OCI-LY3 (cell line): ENCODE data around the gene ATOH8.
"Not testable (repeated sequence)": the region's sequence is repeated elsewhere in the genome, so short reads cannot be mapped to it uniquely, and the experiment has no call there.

ENCODE experiments used
- H2AFZ ChIP-seq: fragments of 200-600, 300-600 bp; shearing (Covaris generic); 2 replicates; pipeline ENCODE4 v1.6.0; 2014; ENCODE audit warnings: antibody characterized with exemption, low read depth, low read length
- H3K27ac ChIP-seq: fragments of 200-600, 300-600 bp; sonication (generic); 2 replicates; pipeline ENCODE4 v1.5.1; 2014; ENCODE audit warnings: mild to moderate bottlenecking, low read length, moderate library complexity, mixed read lengths
- H3K27me3 ChIP-seq: fragments of 200-600, 300-600 bp; sonication (generic); 2 replicates; pipeline ENCODE4 v1.6.1; 2014; ENCODE audit warnings: low read depth, low read length, mixed read lengths
- H3K36me3 ChIP-seq: fragments of 200-600, 300-600 bp; sonication (generic); replicated peaks from 2 replicates; pipeline ENCODE3; 2014; ENCODE audit warnings: low read depth, low read length, mixed read lengths
- H3K4me1 ChIP-seq: fragments of 300-600, 200-600 bp; sonication (generic); 2 replicates; pipeline ENCODE4 v1.6.1; 2014; ENCODE audit warnings: low read length, mixed read lengths
- H3K4me2 ChIP-seq: fragments of 200-600, 300-600 bp; sonication (generic); 2 replicates; pipeline ENCODE4 v1.6.1; 2014; ENCODE audit warnings: low read length, mixed read lengths
- H3K4me3 ChIP-seq: fragments of 300-600, 200-600 bp; sonication (generic); 2 replicates; pipeline ENCODE4 v1.5.1; 2014; ENCODE audit warnings: antibody characterized with exemption, mild to moderate bottlenecking, low read length, moderate library complexity
- H3K79me2 ChIP-seq: fragments of 300-600, 200-600 bp; shearing (Covaris generic); 2 replicates; pipeline ENCODE4 v1.6.1; 2014; ENCODE audit warnings: mild to moderate bottlenecking, low read length, mixed read lengths
- H3K9ac ChIP-seq: fragments of 300-600, 200-600 bp; shearing (Covaris generic); 2 replicates; pipeline ENCODE4 v1.6.0; 2014; ENCODE audit warnings: mild to moderate bottlenecking, low read length, moderate library complexity
- H3K9me3 ChIP-seq: fragments of 200-600, 300-600 bp; shearing (Covaris generic); 2 replicates; pipeline ENCODE4 v1.6.1; 2014; ENCODE audit warnings: low read length, mixed read lengths; ENCODE audit not compliant: insufficient read depth
- H4K20me1 ChIP-seq: fragments of 200-600, 300-600 bp; sonication (generic); 2 replicates; pipeline ENCODE4 v1.6.1; 2016; ENCODE audit warnings: low read length, mixed read lengths; ENCODE audit not compliant: insufficient read depth
- EZH2phosphoT487 ChIP-seq: fragments of 200-600 bp; shearing (Covaris generic); IDR thresholded peaks from 2 replicates; pipeline ENCODE4 v1.6.1; 2018; ENCODE audit warnings: antibody characterized with exemption, mixed run types, low read depth
- TF ChIP-seq, protein P1 (sequence below): fragments of 200-600, 300-600 bp; sonication (generic); IDR thresholded peaks from 2 replicates; pipeline ENCODE4 v1.5.1; 2014; ENCODE audit warnings: antibody characterized with exemption, low read length, low read depth

Gene ATOH8

DNA sequence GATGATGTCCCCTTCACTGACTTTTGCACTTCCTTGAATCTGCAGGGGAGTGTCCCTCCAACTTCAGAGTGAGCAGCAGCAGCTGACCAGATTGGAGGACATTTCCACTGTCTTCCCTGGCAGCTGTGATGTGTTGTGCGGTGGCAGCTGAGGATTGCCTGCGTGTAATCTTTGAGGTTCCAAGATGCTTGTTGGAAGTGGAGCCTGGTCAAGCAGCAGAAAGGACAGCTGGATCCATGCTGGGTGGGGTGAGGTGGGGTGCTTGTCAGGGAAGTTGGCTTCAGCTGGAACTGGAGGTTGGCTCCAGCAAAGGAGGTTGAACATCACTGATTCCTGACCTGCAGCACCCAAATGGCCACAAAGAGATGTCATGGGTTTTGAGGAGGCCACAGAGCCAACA, 70.2 kb downstream of the ATOH8 start:
- Histone ChIP-seq H3K79me2 (no peaks in the 10 kb centered on the region), H4K20me1 (no peaks in the 10 kb centered on the region), H3K27ac (no peak overlapping the region), H3K4me1 (peaks cover 28% of the 10 kb centered on the region), H3K4me2 (no peak overlapping the region), H3K27me3 (peaks cover 17% of the 10 kb centered on the region), H3K36me3 (no peaks in the 10 kb centered on the region), H3K9me3 (no peaks in the 10 kb centered on the region), H2AFZ (no peak overlapping the region), H3K4me3 (no peak overlapping the region), H3K9ac (no peak overlapping the region)
- TF ChIP-seq, protein P1, sequence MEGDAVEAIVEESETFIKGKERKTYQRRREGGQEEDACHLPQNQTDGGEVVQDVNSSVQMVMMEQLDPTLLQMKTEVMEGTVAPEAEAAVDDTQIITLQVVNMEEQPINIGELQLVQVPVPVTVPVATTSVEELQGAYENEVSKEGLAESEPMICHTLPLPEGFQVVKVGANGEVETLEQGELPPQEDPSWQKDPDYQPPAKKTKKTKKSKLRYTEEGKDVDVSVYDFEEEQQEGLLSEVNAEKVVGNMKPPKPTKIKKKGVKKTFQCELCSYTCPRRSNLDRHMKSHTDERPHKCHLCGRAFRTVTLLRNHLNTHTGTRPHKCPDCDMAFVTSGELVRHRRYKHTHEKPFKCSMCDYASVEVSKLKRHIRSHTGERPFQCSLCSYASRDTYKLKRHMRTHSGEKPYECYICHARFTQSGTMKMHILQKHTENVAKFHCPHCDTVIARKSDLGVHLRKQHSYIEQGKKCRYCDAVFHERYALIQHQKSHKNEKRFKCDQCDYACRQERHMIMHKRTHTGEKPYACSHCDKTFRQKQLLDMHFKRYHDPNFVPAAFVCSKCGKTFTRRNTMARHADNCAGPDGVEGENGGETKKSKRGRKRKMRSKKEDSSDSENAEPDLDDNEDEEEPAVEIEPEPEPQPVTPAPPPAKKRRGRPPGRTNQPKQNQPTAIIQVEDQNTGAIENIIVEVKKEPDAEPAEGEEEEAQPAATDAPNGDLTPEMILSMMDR: no peak
- TF ChIP-seq EZH2phosphoT487: no peak

DNA sequence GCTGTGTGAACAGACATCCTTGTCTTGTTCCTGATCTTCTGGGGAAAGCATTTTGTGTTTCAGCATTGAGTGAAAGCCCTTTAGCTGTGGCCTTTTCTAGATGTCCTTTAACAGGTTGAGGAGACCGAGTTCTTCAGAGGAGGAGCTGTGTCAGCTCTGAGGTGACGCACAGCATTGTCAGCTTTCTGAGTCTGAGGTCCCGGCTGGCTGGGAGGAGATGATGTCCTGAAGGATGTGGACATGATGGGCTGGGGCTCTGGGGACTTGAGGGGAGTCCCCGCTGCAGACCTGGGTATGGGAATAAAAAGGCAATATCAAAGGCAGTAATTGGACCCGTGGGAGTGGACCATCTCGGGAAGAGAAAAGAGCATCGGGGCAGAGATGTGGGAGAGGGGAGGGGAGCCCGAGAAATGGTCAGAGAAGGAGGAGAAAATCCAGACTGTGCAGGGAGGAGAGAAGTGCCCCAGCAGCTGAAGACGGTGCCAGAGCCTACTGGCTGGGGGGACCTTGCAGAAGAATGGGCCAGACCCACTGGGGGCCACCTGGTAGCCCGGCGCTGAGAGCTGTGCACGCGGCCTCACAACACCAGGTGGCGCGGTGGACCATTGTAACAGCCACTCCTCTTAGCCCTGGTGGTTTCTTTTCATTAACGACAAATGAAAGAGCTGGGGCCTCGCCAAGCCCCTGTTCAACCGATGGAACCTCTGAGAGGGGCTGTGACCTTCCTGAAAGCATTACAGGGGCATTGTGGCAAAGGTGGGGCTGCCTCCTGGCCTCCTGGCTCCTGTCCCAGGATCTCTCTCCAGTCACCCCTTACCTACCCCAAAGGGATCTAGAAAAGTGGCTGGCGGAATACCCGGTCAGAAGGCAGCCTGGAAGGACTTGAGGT, 73.4 kb downstream of the ATOH8 start:
- Histone ChIP-seq H3K4me1 (peaks cover 50% of the 10 kb centered on the region), H3K4me3 (peak overlapping the region; percentile 75), H3K9me3 (no peaks in the 10 kb centered on the region), H2AFZ (peak overlapping the region; percentile 73), H3K79me2 (no peaks in the 10 kb centered on the region), H4K20me1 (no peaks in the 10 kb centered on the region), H3K9ac (peak overlapping the region; percentile 77), H3K4me2 (peak overlapping the region; percentile 94), H3K27me3 (no peaks in the 10 kb centered on the region; the same call in 1 of the 2 replicates), H3K36me3 (no peaks in the 10 kb centered on the region), H3K27ac (peak overlapping the region; percentile 55)
- TF ChIP-seq, protein P1: peak; percentile 89
- no peak for TF ChIP-seq EZH2phosphoT487

DNA sequence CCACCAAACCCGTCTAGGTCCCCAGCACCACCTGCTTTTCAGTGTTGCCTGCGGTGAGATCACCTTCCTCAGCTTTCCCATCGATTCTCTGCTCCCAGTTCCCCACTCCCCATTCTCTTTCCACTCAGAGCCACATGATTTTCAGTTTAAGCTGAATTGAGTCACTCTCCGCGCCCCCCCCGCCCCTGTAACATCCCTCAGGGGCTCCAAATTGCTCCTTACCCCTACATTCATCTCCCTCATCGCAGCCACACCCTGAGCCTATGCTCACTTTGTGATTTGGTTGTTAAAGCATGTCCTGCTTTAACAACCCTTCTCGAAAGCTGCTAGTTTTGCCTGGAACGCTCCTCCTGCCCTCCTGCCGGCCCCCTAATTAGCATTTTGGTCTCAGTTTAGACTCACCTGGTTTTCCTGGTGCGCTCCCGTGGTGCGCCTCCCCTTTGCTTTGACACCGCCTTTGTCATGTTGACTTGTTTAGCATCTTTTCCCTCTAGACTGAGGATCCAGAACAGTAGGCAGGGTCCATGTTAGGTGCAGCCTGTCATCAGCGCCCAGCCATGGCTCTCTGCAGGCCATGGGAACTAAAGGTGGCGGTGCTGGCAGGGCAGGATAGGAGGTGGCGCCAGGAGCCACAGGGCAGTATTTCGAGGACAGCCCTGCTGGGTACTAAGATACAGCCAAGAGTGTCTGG, 74.2 kb downstream of the ATOH8 start:
- H3K4me1 ChIP-seq: peaks cover 52% of the 10 kb centered on the region
- peak overlapping the region; percentile 55 for H3K27ac ChIP-seq
- H3K79me2 ChIP-seq: no peaks in the 10 kb centered on the region
- peak overlapping the region; percentile 73 for H2AFZ ChIP-seq
- peak overlapping the region; percentile 75 for H3K4me3 ChIP-seq
- H3K9ac ChIP-seq: peak overlapping the region; percentile 77
- no peaks in the 10 kb centered on the region for H4K20me1 ChIP-seq
- no peaks in the 10 kb centered on the region for H3K9me3 ChIP-seq
- TF ChIP-seq EZH2phosphoT487: no peak
- TF ChIP-seq, protein P1: no peak
- H3K4me2 ChIP-seq: peak overlapping the region; percentile 94
- no peaks in the 10 kb centered on the region; the same call in 1 of the 2 replicates for H3K27me3 ChIP-seq
- H3K36me3 ChIP-seq: no peaks in the 10 kb centered on the region

DNA sequence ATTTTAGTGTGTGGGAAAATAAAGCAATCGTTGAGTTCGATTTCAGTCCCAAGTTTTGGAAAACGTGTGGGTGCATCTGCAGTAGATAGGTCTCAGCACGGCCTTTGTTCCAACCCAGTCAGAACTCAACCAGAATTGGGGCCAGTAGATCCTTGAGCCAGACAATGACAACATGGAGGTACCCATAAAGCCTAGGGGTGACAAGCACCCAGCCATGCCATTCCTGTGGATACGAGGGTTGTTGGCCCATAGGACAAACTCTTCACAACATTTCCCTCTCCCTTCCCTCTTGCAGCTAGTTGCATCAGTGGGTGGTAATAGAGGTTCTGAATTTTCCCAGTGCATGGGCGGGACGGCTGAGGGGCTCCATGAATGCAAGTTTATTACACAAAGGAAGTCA, 74.9 kb downstream of the ATOH8 start:
- peak overlapping the region; percentile 77; the same call in 1 of the 2 replicates for H3K9ac ChIP-seq
- H3K79me2 ChIP-seq: no peaks in the 10 kb centered on the region
- peaks cover 4% of the 10 kb centered on the region for H3K36me3 ChIP-seq
- H3K9me3 ChIP-seq: no peaks in the 10 kb centered on the region
- no peak overlapping the region for H3K4me3 ChIP-seq
- H2AFZ ChIP-seq: no peak overlapping the region
- no peak overlapping the region for H3K27ac ChIP-seq
- no peak for TF ChIP-seq EZH2phosphoT487
- TF ChIP-seq, protein P1: no peak
- H3K27me3 ChIP-seq: no peaks in the 10 kb centered on the region; the same call in 1 of the 2 replicates
- H3K4me1 ChIP-seq: peaks cover 52% of the 10 kb centered on the region
- H4K20me1 ChIP-seq: no peaks in the 10 kb centered on the region
- H3K4me2 ChIP-seq: peak overlapping the region; percentile 94

DNA sequence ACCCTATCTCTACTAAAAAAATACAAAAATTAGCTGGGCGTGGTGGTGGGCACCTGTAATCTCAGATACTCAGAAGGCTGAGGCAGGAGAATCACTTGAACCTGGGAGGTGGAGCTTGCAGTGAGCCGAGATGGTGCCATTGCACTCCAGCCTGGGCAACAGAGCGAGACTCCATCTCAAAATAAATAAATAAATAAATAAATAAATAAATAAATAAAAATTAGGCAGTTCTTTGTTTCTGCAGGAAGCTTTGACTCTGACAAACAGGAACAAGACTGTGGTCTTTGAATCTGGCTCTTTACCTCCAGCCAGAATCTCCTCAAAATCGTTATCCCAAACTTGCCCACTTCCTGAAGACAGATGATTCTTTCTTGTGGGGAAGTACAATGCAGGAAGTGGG, 75.6 kb downstream of the ATOH8 start:
- not testable (repeated sequence) for H4K20me1 ChIP-seq, H3K27me3 ChIP-seq, H3K4me2 ChIP-seq, H3K4me3 ChIP-seq, H3K79me2 ChIP-seq, H3K9me3 ChIP-seq, H2AFZ ChIP-seq, H3K36me3 ChIP-seq, H3K27ac ChIP-seq, H3K9ac ChIP-seq
- peaks cover 52% of the 10 kb centered on the region for H3K4me1 ChIP-seq
